Ovary (tissue), 3 donors: ENCODE data around the gene SMARCAL1.

Experiments
- CTCF ChIP-seq, 3 donors: fragments of 450-650 bp in 2 of 3; fragments of 200-600 bp in 1 of 3; IDR thresholded peaks; one replicate each; pipeline versions ENCODE4 v1.5.1 to v1.8.0; 2016 to 2022; ENCODE audit warnings: antibody characterized with exemption in 3 of 3, mild to moderate bottlenecking in 1 of 3
- EP300 ChIP-seq: sonication (generic); formaldehyde crosslinking; IDR thresholded peaks from one replicate; pipeline ENCODE4 v1.6.1; 2017; ENCODE audit warnings: antibody characterized with exemption
- donor health status: DM: no; HTN: no; CAD: no.

GRCh38 chr2:216392018-216392562 is 20.2 kb upstream of the SMARCAL1 start:
- no peak for TF ChIP-seq CTCF (IDR thresholded peaks at IDR 0.05)
- no peak for TF ChIP-seq EP300
